Cardiac atrium fibroblast (primary cell): ENCODE results near the gene AAR2. TPM values are rescaled to one million over a fixed set of nuclear protein-coding genes. Genes with fewer than 3 reads are reported as not detected.

Source experiments
- total RNA-seq: library from RNA; depleted of rRNA; stranded (reverse); fragments of >200 nt; gene quantifications from 2 replicates; pipeline ENCODE4 v1.2.3, GENCODE V29; 2015

AAR2 gene
- 28.4 and 43.9 TPM in 2 replicates for total RNA-seq

GRCh38 chr20:36235892-36236785 is at the start of gene AAR2:
Gene AAR2, plus strand, starts transcription at chr20:36236478. Its CDS starts 3,391 bp downstream, at chr20:36239869.

GRCh38 chr20:36305602-36306551 is 69.6 kb downstream of the AAR2 start, which contains the start of gene DLGAP4:
Gene DLGAP4, plus strand, starts transcription at chr20:36306339. Its CDS starts 125,379 bp downstream, at chr20:36431718.

Other genes starting within 250 kb of the AAR2 start
- 19.9 and 25.1 TPM in 2 replicates for gene EPB41L1, start 81.7 kb upstream of the AAR2 start, total RNA-seq
- gene DLGAP4, start 69.9 kb downstream of the AAR2 start, total RNA-seq = 14.6 and 26.7 TPM in 2 replicates